Measurements from ENCODE around the gene PTPRM.

The PTPRM gene

DNA sequence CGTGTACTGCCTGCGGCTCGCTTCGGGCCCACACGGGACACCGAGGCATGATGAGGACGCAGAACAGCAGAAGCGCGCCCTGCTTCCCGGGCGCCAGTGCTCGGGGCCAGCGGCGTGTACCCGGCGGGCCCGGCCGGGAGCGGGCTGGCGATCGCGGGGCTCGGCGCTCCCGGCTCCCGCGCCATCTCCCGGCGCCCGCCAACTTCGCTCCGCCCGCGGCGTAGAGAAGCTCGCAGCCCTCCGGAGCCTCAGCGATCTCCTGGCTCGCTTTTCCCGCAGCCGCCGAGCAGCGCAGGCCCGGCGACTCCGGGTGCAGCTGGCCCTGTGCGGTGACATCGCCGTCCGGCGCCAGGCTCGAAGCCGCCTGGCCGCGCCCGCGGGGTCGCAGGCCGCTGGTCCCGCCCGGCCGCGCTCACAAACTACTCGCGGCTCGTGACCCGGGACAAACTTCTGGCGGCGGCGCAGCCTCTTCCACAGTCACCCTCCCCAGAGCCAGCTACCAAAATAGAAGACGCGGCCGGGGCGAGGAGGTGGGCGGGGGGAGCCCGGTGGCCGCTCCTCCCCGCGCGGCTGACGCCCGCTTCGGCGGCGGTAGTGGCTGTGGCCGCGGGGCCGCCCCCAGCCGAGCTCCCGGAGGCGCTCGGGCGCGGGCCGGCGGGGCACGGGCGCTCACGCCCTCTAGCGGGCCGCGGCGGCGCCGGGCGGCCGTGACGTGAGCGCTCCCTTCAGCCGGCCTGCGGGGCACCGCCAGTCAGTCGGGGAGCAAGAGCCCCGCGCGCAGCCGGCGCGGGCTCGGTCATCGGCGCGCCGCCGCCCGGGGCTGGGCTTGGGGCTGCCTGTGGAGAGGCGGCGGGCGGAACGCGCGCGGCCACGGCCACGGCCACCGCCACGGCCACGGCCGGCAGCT, at the start of gene PTPRM:
PTPRM (plus strand) TSS at position 750 of the 907 bp plus-strand sequence. CDS start 503 bp downstream, outside the sequence.
- DNase-seq (ENCODE audit: low spot score) = peak; percentile 91

DNA sequence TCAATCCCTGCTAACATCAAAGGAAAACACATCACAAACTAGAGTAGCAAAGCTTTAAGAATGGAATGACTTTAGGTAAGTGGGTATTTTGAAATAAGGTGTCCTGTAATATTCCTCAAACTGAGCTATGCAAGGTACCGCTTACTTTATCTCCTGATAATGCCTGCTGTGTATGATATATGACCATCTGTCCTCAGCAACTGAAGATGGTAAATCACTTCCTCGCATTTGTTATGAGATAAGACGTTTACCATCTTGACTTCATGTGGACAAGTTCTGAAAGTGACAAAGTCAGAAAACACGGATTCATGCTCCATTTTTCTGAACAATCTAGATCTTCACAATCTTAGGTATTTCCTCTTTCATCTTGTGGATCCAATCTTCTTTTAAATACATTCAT, 49.3 kb upstream of the PTPRM start:
- no peak for DNase-seq (ENCODE audit: low spot score)

DNA sequence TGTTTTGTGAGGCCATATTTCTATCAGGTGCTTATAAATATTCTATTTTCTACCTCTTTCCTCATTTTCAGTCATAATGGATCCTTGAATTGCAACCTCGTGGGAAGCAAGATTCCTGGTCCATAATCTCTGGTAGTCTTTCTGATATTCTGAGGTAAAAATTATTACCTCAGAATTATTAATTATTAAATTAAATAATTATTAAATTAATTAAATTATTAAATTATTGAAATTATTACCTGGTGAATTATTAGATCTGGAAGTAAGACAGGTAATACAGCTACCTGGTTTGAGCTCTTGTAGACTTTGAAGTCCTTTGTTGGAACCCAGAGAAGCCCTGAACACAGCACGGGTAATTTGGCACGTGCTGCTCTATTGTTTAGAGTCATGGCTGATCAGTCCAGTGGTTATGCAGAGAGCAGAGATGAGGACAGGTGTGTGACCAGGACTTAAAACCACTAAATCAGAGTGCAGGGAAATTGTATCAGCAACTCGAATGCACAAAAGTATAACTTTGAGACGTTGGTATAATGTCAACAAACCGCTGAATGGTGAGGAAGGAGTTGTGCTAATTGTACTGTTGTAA, 46.8 kb upstream of the PTPRM start:
- DNase-seq (ENCODE audit: low spot score) = no peak

GRCh38 chr18:7521226-7521856, 45.8 kb upstream of the PTPRM start:
- no peak for DNase-seq (ENCODE audit: low spot score)

DNA sequence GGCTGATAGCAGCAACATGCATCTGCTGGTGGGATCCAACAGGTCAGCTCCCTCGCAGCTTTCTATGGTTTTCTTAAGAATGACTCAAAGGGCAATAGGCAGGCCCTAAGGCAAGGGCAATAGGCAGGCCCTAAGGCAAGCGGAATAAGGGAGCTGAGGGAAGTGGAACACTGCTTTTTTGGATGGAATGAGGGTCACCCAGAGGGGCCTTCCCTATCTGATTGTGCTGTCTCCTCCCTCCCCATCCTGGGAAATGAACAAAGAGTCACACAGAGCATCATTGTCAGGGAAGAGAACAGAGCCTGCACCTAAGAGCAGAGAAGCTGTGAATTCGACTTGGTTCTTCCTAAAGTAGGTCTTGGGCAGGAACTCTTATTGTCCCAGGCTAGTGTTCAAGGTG, 43.3 kb upstream of the PTPRM start:
- DNase-seq (ENCODE audit: low spot score) = no peak

DNA sequence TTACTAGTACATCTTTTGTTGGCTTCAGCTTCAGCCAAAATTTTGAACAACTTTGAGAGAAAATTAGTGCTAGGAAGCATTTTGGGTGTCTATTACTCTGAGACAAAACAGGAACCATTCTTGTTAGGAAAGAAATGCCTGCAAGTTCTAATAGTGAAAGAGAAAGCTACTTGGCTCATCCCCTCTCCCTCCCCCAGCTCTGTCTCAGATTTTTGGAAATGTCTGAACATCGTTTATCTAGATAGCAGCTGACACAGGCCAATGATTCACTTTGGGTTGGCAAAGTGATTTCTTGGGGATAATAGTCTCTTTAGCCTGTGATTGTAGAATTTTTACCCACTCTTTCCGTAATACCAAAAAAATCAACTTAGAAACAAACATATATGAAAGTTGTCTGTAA, 42.3 kb upstream of the PTPRM start:
- DNase-seq (ENCODE audit: low spot score) = peak; percentile 13

DNA sequence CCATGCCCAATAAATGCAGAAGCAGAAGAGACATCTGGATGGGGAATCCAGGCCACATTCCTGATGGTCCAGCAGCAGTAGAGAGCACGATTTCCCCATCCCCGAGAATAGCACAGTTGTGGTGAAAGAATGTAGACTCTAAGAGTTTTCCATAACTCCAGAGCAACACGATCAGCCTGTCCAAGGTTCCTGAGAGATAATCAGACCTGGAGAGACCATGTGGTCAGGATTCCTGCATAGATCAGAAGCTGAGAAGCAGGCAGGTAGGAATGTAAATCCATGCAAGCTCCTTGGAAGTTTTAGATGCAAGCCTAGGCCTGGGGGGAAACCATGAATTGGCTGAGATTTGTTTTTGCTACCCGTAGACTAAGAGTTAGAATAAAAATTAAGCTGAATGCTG, 34.2 kb upstream of the PTPRM start:
- DNase-seq (ENCODE audit: low spot score) = peak; percentile 6

GRCh38 chr18:7535436-7536205, 31.5 kb upstream of the PTPRM start:
- DNase-seq (ENCODE audit: low spot score) = no peak

GRCh38 chr18:7537145-7537544, 30.0 kb upstream of the PTPRM start:
- DNase-seq (ENCODE audit: low spot score) = no peak

GRCh38 chr18:7541835-7542234, 25.3 kb upstream of the PTPRM start:
- no peak for DNase-seq (ENCODE audit: low spot score)

DNA sequence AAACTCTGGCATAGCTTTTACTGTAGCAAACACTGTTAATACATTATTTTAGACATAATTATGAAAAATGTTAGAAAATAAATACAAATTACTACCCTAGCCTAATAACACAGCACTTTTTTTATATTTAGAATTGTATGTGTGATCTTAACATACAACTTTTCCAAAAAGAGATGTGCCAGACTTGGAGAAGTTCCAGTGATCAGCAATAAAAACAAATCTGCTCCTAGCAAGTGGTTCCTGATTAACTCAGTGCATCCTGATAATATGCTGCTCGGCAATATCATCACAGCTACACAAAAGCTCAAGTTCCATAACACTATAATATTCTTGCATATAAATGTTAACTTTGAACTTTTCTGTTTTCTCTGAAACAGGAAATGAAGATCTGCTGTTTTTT, 22.4 kb upstream of the PTPRM start:
- DNase-seq (ENCODE audit: low spot score) = no peak

DNA sequence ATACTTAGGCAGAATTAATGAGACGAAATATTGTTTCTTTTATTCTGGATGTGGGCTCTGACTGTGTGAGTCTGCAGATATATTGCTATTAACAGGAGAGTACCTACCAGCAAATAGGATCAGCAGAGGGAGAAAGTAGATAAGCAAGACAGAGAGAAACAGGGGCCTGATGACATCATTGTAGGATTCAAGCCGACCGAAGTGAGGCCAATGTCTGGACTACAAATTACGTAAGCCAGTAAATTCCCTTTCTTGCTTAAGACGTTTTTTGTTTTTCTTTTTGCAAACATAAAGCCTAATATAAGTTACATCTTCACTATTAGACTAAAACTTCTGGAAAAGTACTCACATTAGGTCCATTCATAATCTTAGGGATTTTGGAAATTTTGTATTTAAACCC, 21.4 kb upstream of the PTPRM start:
- DNase-seq (ENCODE audit: low spot score) = no peak

- no peak for DNase-seq (ENCODE audit: low spot score)
These were observed 18.9 kb upstream of the PTPRM start for GRCh38 chr18:7548221-7548620.

GRCh38 chr18:7548721-7549120, 18.4 kb upstream of the PTPRM start:
- no peak for DNase-seq (ENCODE audit: low spot score)

GRCh38 chr18:7557973-7558372, 9.1 kb upstream of the PTPRM start:
- no peak for DNase-seq (ENCODE audit: low spot score)

GRCh38 chr18:7558769-7559168, 8.3 kb upstream of the PTPRM start:
- no peak for DNase-seq (ENCODE audit: low spot score)

GRCh38 chr18:7559709-7560319, 7.3 kb upstream of the PTPRM start:
- DNase-seq (ENCODE audit: low spot score) = no peak

DNA sequence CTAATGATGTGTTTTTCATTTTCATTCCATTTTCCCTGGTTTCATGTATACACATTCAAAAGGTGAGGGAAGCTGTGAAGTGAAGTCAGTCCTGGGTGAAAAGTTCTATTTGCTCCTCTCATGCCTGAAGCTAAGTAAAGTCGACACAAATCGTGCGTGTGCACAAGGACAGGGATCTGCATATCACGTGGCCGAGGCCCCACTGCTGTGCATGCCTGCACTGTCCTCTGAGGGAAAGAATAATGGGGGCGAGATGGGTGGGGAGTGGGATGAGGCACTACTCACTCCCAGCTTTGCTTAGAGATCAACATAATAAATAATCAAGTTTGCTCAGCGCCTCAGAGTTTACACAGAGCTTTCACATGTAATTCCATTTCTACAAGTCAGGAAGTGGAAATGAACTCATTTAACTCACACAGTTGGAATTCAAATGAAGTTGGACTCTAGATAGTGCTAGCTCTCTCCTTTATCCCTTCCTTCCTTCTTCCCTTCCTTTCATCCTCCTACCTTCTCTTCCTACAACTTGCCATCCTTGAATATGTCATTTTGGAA, 5.1 kb upstream of the PTPRM start:
- no peak for DNase-seq (ENCODE audit: low spot score)

- DNase-seq (ENCODE audit: low spot score) = no peak
These were observed 4.6 kb upstream of the PTPRM start for GRCh38 chr18:7562491-7562890.

DNA sequence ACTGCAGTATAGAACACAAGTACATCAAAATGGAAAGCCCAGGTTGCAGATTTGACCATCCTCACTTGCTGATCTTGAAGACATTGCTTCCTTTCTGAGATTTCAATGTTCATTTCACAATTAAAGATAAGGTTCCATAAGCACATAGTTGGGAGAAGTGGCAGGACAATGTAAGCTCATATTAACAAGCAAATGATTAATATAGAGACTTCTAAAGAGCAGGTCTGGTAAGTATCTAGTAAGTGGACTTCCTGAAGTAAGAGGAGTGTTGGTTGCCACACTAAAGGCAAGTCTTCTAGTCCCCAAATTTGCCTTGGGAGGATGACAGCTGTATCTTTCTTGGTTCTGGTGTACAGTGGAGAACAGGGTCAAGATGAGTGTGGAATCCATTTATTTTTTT, 1.4 kb upstream of the PTPRM start:
- no peak for DNase-seq (ENCODE audit: low spot score)

GRCh38 chr18:7566244-7566566, 911 bp upstream of the PTPRM start:
- DNase-seq (ENCODE audit: low spot score) = no peak

All from AG08395 (cell line).